NCI-H345 treated with DMSO at 0.1 percent for 48 hours (cell line): ENCODE measurements around the gene PAQR5.
"Not testable (repeated sequence)": the region's sequence is repeated elsewhere in the genome, so short reads cannot be mapped to it uniquely, and the experiment has no call there.

Source experiments
- DNase-seq: peaks from one replicate; lab custom pipeline; 2025; ENCODE audit not compliant: unreplicated experiment; lab: John Stamatoyannopoulos, UW

The PAQR5 gene

DNA sequence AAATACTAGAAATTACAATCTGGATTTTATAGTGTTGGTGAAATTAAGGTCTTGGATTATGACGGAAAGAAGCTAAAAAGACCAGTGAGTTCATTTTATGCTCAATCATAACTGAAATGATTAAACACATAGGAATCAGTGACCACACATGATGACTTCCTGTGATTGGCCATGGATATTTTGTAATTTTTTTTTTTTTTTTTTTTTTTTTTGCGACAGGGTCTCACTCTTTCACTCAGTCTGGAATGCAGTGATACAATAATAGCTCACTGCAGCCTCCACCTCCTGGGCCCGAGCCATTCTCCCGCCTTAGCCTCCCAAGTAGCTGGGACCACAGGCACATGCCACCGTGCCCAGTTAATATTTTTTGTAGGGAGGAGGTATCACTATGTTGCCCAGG, 47.4 kb downstream of the PAQR5 start:
- DNase-seq: no peak

DNA sequence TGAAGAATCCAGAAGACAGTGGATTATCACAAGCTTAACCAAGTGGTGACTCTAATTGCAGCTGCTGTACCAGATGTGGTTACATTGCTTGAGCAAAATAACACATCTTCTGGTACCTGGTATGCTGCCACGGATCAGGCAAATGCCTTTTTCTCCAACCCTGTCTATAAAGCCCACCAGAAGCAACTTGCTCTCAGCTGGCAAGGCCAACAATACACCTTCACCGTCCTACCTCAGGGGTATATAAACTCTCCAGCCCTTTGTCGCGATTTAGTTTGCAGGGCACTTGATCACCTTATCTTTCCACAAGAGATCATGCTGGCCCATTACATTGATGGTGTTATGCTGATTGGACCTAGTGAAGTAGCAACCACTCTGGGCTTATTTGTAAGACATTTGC, 52.6 kb downstream of the PAQR5 start:
- DNase-seq: no peak

DNA sequence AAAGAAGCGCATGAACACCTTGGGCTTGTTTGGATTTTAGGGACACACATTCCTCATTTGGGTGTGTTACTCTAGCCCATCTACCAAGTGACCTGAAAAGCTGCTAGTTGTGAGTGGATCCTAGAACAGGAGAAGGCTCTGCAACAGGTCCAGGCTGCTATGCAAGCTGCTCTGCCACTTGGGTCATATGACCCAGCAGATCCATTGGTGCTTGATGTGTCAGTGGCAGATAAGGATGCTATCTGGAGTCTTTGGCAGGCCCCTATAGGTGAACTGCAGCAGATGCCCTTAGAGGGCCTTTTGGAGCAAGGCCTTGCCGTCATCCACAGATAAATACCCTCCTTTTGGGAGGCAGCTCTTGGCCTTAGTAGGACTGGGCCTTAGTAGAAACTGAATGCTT, 53.2 kb downstream of the PAQR5 start:
- no peak for DNase-seq

DNA sequence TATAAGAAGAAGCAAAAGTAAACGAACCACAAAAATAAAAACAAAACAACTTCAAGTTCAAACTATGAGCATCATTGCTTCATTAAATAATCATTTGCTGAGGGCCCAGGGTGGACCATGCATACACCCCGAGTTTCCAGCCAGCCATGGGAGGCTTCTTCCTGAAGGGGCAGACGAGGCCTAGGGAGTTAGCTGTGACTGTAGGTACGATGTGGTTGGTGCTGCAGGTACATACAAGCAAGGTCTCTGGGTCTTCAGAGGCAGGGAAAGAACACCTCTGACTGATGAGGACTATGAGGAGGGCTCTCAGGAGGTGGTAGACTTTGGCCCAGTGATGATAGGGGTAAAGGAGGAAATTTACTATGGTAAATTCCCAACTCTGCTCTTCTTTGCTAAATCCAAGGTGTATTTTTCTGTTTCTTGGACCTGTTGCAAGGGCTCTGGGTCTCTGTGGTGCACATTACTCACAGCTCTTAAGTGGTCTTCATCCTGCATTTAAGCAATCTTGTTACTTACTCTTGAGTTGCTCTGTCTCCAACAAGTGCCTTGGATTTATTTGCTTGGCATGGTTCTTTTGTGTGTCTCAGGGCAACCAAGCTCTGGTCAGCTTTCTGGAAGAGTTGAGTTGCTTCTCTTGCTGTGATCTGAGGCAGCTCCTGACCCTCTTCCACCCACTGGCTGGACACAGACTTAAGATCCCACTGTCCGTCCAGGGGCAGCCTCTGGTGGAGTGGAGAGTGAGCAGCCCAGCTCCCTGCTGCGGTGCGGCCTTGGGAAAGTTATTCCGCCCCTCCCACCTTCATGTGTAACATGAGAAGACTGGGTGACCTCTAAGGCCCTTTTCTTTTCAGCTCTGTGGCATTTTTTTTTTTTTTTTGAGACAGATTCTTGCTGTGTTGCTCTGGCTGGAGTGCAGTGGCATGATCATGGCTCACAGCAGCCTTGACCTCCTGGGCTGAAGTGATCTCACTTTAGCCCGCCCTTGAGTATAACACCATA, 59.4 kb downstream of the PAQR5 start:
- no peak for DNase-seq

DNA sequence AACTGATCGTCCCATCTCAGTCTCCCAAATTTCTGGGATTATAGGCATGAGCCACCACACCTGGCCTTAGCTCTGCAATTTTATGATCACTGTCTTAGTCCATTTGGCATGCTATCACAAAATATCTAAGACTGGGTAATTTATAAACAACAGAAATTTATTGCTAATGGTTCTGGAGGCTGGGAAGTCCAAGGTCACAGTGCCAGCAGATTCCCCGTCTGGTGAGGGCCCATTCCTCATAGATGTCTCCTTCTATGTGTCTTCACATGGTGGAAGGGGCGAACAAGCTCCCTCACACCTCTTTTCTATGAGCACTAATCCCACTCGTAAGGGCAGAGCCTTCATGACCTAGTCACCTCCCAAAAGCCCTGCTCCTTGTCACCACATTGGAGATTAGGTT, 60.1 kb downstream of the PAQR5 start:
- DNase-seq: no peak

DNA sequence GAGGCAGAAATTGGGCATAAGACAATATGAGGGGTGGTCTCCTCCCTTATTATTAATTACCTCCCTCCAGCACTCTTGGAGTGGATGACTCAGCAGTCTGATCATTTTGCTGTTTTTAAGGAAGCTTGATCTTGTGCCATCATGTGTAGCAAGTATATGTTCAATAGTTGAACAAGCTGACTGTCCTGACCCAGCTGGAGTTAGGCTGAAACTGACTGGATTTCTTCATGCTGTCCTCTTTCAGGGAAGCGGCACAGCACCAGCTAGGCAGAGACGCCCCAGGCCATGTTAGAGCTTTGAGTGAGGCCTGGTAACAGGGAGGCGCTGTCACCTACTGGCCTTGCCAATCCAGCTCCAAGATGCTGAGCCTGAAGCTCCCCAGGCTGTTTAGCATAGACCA, 61.0 kb downstream of the PAQR5 start:
- no peak for DNase-seq

- DNase-seq: no peak
Observed at GRCh38 chr15:69360642-69361041, 61.9 kb downstream of the PAQR5 start.

GRCh38 chr15:69367236-69367635, 68.5 kb downstream of the PAQR5 start:
- no peak for DNase-seq

- no peak for DNase-seq
Observed at GRCh38 chr15:69369631-69370030, 70.9 kb downstream of the PAQR5 start.

DNA sequence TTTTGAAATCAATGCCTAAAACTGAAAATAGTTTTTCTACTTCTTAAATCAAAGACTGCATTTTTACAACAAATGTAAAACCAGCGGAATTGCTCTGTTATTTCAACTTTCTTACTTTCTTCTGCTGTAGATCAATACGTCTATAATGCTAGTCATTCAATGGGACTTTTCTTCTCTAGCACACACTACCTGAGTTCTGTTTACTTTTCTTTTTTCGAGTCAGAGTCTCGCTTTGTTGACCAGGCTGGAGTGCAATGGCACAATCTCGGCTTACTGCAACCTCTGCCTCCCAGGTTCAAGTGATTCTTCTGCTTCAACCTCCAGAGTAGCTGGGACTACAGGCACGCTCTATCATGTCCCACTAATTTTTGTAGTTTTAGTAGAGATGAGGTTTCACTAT, 74.7 kb downstream of the PAQR5 start:
- DNase-seq: no peak

DNA sequence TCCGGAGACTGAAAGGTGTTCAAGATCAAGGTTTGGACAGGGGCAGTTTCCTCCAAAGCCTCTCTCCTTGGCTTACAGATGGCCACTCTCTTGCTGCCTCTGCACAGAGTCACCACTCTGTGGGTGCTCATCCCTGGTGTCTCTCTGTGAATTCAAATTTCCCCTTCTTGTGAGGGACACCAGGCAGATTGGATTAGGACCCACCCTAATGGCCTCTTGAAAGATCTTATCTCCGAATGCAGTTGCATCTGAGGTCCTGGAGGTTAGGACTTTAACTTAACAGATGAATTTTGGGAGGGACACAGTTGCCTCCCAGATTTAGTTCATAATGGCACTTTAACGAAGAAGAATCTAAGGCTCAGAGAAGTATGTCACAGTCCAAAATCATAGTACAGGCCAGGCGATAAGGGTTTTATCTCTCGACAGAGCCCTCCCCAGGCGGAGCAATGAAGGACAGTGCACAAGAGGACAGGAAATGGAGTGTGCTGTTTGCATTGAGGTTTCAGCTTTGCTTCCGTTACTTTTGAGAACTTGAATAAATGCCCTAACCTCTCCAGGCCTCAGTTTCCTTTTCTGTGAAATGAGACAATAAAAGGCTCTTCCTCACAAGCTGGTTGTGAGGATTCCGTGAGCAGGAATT, 76.6 kb downstream of the PAQR5 start:
- DNase-seq: no peak

DNA sequence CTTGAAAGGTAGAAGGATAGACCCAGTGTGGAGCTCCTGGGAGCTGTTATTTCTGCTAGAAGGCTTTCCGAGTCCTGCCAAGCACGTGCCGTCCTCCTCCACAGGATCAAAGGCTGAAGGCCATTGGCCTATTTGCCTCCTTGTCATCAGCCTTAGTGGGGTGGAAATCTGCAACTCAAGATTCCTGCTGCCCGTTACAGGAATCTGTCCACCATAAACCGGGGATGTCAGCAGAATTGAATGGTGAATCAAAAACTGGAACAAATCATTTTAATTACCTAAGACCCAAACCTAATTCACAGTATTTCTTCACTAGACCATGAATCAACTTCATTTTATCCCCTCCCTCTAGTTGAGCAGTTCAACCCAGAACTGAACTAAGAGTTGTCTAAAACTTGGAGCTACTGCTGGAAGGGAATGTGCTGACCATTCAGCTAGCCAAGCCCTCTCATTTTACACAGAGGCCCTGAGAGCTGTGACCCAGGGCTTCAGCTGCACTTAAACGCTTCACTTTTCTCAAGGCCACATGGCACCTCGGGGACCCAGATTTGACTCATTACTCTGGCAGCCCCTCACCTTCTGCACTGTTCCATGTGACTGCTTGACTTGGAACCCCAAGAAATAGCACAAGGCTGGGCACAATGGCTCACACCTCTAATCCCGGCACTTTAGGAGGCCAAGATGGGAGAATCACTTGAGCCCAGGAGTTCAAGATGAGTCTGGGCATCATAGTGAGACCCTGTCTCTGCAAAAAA, 78.7 kb downstream of the PAQR5 start:
- no peak for DNase-seq

DNA sequence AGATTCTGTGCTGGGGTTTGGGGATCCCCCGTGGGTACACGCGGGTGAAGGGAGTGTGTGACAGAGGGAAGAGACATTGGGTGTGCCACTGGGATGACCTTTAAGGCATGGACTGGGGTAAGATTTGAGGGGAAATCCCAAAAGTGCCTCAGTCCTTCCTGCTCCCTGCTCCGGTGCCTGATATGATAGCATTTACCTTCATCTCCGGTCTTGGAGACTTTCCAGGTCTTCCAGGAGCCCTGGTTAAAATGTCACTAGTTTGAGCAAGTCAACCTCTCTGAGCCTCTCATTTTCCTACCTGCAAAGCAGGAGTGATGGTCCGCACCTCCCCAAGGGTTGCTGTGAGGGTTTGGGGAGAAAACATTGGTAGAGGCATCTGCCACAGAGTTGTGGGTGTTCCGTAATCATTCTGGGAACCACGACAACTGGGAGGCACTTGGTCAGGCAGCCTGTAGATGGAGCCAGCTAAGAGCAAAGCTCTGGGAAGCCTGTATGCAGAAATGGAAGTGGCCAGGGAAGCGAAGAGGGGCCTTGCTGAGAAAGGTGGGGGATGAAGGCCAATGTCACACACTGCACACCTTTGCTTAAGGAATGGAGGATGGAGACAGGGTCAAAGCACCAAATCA, 81.5 kb downstream of the PAQR5 start:
- DNase-seq: no peak

DNA sequence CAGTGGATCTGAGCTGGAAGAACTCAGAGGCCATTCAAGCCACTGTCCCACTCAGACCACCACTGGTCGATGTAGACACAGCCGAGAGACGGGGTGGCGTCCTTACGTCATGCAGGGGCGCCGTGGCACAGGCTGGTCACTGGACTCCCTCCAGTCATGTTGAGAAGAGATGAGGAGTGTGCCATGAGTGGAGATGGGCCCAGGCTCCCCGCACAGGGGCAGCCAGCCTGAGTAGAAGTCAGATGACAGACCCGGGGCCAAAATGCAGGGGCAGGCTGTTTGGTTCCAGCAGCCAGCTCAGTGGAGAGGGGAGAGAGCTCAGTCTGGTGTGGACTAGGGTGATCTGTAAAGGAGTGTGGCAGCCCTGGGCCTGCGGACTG, 82.0 kb downstream of the PAQR5 start:
- no peak for DNase-seq

- DNase-seq: not testable (repeated sequence)
Observed at GRCh38 chr15:69382176-69382575, 83.5 kb downstream of the PAQR5 start.

- not testable (repeated sequence) for DNase-seq
Observed at GRCh38 chr15:69384066-69384465, 85.4 kb downstream of the PAQR5 start.

DNA sequence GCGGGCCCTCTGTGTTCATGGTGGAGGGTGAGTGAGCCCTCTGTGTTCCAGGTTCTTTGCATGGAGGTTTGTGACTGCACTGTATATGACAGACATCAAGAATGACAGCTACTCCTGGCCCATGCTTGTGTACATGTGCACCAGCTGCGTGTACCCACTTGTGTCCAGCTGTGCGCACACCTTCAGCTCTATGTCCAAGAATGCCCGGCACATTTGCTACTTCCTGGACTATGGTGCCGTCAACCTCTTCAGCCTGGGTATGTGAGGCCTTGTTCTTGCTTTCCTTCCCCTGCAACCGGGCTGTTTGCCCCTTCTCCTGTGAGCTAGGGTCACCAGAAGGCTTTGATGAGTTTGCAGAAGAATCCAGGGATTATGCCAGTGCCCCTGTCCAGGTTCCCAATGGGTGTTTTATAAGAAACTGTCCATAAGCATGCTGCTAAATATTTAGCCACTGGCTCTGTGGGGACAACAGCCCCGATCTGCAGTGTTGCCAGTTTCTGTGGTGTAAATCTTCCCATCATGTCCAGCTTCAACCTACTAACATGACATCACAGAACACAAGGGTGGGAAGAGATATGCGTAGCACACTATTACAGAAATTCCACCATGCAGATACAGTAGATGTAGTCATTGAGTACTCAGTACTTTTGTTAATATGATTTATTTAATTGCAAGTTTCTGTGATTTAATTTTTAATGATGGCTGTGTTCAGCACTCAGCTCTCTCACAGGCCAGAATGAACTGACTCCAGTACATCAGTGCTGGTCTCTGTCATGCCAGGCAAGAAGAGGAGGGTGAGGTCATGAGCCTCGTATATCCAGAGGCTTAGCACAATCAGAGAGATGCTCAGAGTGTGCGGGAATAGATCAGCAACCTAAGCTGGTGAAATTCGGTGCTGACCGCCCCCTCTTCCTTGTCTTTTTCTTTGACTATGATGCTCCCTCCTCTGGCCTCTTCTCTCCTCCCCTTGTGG, 86.2 kb downstream of the PAQR5 start:
- DNase-seq: no peak

DNA sequence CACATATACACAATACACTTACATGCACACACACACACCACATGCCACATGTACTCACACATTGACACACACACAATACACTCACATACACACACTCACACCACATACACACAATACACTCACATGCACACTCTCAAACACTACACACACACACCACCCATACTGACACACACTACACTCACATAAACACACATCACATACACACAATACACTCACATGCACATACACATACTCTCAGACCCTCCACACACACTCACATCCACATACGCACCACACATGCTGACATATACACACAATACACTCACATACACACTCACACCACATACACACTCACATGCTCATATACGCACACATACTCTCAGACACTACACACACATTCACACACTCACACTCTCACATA, 87.1 kb downstream of the PAQR5 start:
- no peak for DNase-seq

- DNase-seq: no peak
Observed at GRCh38 chr15:69386284-69386683, 87.6 kb downstream of the PAQR5 start.

DNA sequence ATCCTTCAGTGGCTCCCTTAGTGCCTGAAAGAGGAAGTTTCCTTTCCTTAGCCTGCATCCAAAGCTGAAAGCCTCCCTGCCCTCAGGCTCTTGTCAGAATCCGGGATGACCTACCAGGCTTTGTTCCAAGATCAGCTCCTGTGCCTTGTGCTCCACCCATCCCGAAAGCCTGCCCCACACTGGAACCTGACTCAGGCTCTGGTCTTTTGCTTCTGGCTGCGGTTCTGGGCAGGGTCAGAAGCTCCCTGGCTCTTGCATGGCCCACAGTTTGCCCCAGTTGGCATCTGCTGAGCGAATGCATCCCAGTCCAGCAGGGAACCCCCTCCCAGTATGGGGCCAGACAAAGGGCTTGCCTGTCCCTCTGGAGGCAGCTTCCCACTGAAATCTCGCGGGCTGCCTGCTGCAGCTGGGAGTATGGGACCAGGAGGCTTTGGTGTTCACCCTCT, 89.6 kb downstream of the PAQR5 start:
- no peak for DNase-seq
